OCI-LY1 (cell line): ENCODE data around the gene PDE4D.

Source experiments
- H2AFZ ChIP-seq: fragments of 200-600 bp; sonication (generic), shearing (Covaris generic); 2 replicates; pipeline ENCODE4 v1.6.0; 2014; ENCODE audit warnings: antibody characterized with exemption, mild to moderate bottlenecking, low read length
- H3F3A ChIP-seq: fragments of 200-600 bp; sonication (generic), shearing (Covaris generic); 2 replicates; pipeline ENCODE4 v1.6.0; 2014; ENCODE audit warnings: mild to moderate bottlenecking, antibody characterized with exemption, low read length, moderate library complexity; ENCODE audit not compliant: insufficient read depth
- H3K27ac ChIP-seq: fragments of 200-600 bp; sonication (generic); 2 replicates; pipeline ENCODE4 v1.5.1; 2014; ENCODE audit warnings: low read length, mixed run types, mild to moderate bottlenecking, low read depth; ENCODE audit not compliant: poor library complexity, severe bottlenecking
- H3K27me3 ChIP-seq: fragments of 200-600 bp; sonication (generic); 2 replicates; pipeline ENCODE4 v1.6.0; 2014; ENCODE audit warnings: antibody characterized with exemption, mild to moderate bottlenecking, low read length, moderate library complexity; ENCODE audit not compliant: insufficient read depth
- H3K36me3 ChIP-seq: fragments of 200-600 bp; sonication (generic); 2 replicates; pipeline ENCODE4 v1.6.1; 2014; ENCODE audit warnings: mild to moderate bottlenecking, antibody characterized with exemption, low read length, moderate library complexity, mixed read lengths; ENCODE audit not compliant: insufficient read depth
- H3K4me1 ChIP-seq: fragments of 200-600 bp; sonication (generic); 2 replicates; pipeline ENCODE4 v1.5.1; 2014; ENCODE audit warnings: mild to moderate bottlenecking, low read length, moderate library complexity; ENCODE audit not compliant: insufficient read depth, severe bottlenecking
- H3K4me2 ChIP-seq: fragments of 200-600 bp; sonication (generic), shearing (Covaris generic); 2 replicates; pipeline ENCODE4 v1.6.1; 2014; ENCODE audit warnings: low read length
- H3K4me3 ChIP-seq: fragments of 200-600 bp; sonication (generic); 2 replicates; pipeline ENCODE4 v1.5.1; 2014; ENCODE audit warnings: low read length, low read depth, mild to moderate bottlenecking, mixed read lengths; ENCODE audit not compliant: poor library complexity, severe bottlenecking
- H3K79me2 ChIP-seq: fragments of 200-600 bp; shearing (Covaris generic); 2 replicates; pipeline ENCODE4 v1.6.1; 2016; ENCODE audit warnings: mixed run types, low read length, mixed read lengths; ENCODE audit not compliant: insufficient read depth
- H3K9ac ChIP-seq: fragments of 200-600 bp; sonication (generic), shearing (Covaris generic); 2 replicates; pipeline ENCODE4 v1.6.1; 2014; ENCODE audit warnings: mild to moderate bottlenecking, low read length, mixed read lengths
- H3K9me2 ChIP-seq: fragments of 200-600 bp; sonication (generic), shearing (Covaris generic); 2 replicates; pipeline ENCODE4 v1.6.1; 2014; ENCODE audit warnings: low read depth, mild to moderate bottlenecking, low read length, mixed read lengths
- H3K9me3 ChIP-seq: fragments of 200-600 bp; shearing (Covaris generic); 2 replicates; pipeline ENCODE4 v1.6.1; 2014; ENCODE audit warnings: low read length, mixed read lengths
- H4K20me1 ChIP-seq: fragments of 200-600 bp; sonication (generic), shearing (Covaris generic); 2 replicates; pipeline ENCODE4 v1.6.0; 2016; ENCODE audit warnings: mild to moderate bottlenecking, low read length; ENCODE audit not compliant: insufficient read depth
- EZH2 ChIP-seq: fragments of 200-600 bp; sonication (generic), shearing (Covaris generic); IDR thresholded peaks from 2 replicates; pipeline ENCODE4 v1.8.0; 2017; ENCODE audit warnings: borderline replicate concordance, mixed run types, mild to moderate bottlenecking, antibody characterized with exemption, low read length, moderate library complexity, mixed read lengths
- TF ChIP-seq, protein P1 (sequence below): fragments of 200-600 bp; sonication (generic), shearing (Covaris generic); IDR thresholded peaks from 2 replicates; pipeline ENCODE4 v1.5.1; 2017; ENCODE audit warnings: mild to moderate bottlenecking, antibody characterized with exemption, low read length, moderate library complexity, mixed read lengths

Gene PDE4D

DNA sequence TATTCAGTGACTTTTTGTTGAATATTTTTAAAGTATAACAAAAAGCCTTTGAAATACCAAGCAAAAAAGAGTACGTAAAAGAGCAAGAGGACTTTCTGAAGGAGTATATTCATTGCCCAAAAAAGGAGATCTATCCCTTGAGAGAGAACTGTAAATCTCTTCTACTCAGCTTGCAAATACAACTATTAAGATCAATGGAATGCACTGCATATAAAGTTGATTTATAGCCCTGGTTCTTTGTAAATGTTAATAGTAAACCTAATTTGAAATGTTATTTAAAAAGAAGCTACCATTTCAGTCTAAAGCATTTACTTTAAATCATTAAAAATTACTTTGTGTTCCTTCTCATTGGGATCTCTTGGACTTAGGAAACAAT is 168.1 kb downstream of the PDE4D start:
- no peak overlapping the region for H2AFZ ChIP-seq
- no peak overlapping the region for H3K27ac ChIP-seq

DNA sequence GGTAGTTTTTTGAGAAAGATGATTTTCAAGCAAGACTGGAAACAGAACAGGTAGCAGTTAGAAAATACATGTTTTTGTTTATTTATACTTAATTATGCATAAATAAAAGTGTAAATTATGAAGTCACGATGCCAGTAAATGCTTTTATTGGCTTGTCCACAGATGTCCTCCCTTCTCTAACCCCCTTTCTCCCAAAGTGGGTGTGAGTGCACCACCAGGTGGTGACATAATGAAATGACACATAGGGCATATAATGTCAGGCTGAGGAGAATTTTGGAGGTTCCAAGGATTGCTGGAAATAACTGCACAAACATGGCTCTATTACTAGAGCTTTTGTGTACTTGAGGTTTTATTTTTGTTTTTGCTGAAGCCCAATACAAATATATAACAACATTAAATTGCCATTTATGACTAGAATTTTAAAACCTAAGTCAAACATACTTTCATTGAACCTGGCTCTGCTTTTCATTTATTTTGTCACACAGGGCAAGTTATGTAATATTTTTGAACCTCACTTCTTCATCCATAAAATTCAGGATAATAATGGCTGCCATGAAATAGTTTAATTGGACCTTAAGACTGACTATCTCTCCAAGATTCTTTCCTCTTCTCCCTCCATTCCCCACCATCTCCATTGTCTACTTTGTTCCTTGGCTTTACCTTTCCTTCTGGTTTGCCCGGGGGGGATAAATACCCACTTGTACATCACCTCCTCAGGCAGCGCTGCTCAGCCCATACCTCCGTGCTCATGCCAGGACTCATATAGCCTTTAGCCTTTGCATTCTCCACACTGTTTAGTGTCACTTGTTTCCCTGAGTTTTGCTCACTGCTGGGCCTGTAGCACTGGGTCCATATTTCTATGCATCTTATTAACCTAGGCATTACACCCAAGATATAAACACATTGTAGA is 168.8 kb downstream of the PDE4D start:
- TF ChIP-seq EZH2: no peak
- TF ChIP-seq, protein P1, sequence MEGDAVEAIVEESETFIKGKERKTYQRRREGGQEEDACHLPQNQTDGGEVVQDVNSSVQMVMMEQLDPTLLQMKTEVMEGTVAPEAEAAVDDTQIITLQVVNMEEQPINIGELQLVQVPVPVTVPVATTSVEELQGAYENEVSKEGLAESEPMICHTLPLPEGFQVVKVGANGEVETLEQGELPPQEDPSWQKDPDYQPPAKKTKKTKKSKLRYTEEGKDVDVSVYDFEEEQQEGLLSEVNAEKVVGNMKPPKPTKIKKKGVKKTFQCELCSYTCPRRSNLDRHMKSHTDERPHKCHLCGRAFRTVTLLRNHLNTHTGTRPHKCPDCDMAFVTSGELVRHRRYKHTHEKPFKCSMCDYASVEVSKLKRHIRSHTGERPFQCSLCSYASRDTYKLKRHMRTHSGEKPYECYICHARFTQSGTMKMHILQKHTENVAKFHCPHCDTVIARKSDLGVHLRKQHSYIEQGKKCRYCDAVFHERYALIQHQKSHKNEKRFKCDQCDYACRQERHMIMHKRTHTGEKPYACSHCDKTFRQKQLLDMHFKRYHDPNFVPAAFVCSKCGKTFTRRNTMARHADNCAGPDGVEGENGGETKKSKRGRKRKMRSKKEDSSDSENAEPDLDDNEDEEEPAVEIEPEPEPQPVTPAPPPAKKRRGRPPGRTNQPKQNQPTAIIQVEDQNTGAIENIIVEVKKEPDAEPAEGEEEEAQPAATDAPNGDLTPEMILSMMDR: peak; percentile 72
- no peak overlapping the region for H3K9ac ChIP-seq
- H3K9me3 ChIP-seq: no peaks in the 10 kb centered on the region
- no peaks in the 10 kb centered on the region for H3K27me3 ChIP-seq
- H3K36me3 ChIP-seq: no peaks in the 10 kb centered on the region
- no peaks in the 10 kb centered on the region for H3K4me1 ChIP-seq
- no peak overlapping the region for H3K27ac ChIP-seq
- no peaks in the 10 kb centered on the region for H4K20me1 ChIP-seq
- H3F3A ChIP-seq: no peaks in the 10 kb centered on the region
- no peaks in the 10 kb centered on the region for H3K79me2 ChIP-seq
- H3K9me2 ChIP-seq: no peaks in the 10 kb centered on the region
- H2AFZ ChIP-seq: no peak overlapping the region
- no peak overlapping the region for H3K4me2 ChIP-seq
- H3K4me3 ChIP-seq: no peak overlapping the region

More for the DNA sequence above, 168.1 kb downstream of the PDE4D start:
- H3K4me1 ChIP-seq: no peaks in the 10 kb centered on the region
- no peaks in the 10 kb centered on the region for H3K9me3 ChIP-seq
- no peak overlapping the region for H3K9ac ChIP-seq
- H3K9me2 ChIP-seq: no peaks in the 10 kb centered on the region
- no peaks in the 10 kb centered on the region for H3K36me3 ChIP-seq
- H3K4me3 ChIP-seq: no peak overlapping the region
- H3K4me2 ChIP-seq: no peak overlapping the region
- H3F3A ChIP-seq: no peaks in the 10 kb centered on the region
- H3K27me3 ChIP-seq: no peaks in the 10 kb centered on the region
- TF ChIP-seq EZH2: no peak
- TF ChIP-seq, protein P1: no peak
- H4K20me1 ChIP-seq: no peaks in the 10 kb centered on the region
- H3K79me2 ChIP-seq: no peaks in the 10 kb centered on the region

DNA sequence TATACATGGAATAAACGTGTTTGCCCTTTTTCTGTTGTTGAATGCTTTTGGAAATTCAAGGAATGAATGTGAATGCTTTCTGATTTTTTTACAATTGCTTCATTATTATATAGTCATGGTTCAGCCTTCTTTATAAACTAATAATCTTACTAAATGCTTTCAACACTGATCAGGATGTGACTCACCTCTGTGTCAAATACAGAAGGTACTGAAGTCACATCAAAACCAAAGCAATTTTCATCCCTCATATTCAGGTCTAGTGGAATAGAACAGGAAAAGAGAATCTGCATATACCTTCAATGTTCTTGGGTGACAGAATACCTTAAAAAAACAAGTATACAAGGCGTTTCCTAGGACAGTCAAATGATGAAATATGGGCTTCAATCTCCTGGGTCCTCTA is 170.7 kb downstream of the PDE4D start:
- H4K20me1 ChIP-seq: no peaks in the 10 kb centered on the region
- no peaks in the 10 kb centered on the region for H3K79me2 ChIP-seq
- H3K9ac ChIP-seq: no peak overlapping the region
- H3F3A ChIP-seq: no peaks in the 10 kb centered on the region
- H3K4me3 ChIP-seq: no peak overlapping the region
- H3K27me3 ChIP-seq: no peaks in the 10 kb centered on the region
- H3K4me1 ChIP-seq: no peaks in the 10 kb centered on the region
- H3K4me2 ChIP-seq: no peak overlapping the region
- H3K9me3 ChIP-seq: no peaks in the 10 kb centered on the region
- H3K36me3 ChIP-seq: no peaks in the 10 kb centered on the region
- no peak overlapping the region for H3K27ac ChIP-seq
- TF ChIP-seq, protein P1: no peak
- TF ChIP-seq EZH2: no peak
- no peak overlapping the region for H2AFZ ChIP-seq
- H3K9me2 ChIP-seq: no peaks in the 10 kb centered on the region
